GM23248 (cell line): ENCODE data around the gene ELFN1.

Source experiments
- EZH2 ChIP-seq: fragments of 200-600 bp; sonication (generic); IDR thresholded peaks from 2 replicates; pipeline ENCODE4 v1.6.1; 2018; ENCODE audit warnings: antibody characterized with exemption, mild to moderate bottlenecking; ENCODE audit not compliant: insufficient read depth, poor library complexity, severe bottlenecking
- EZH2phosphoT487 ChIP-seq: fragments of 200-600 bp; sonication (generic); IDR thresholded peaks from 2 replicates; pipeline ENCODE4 v1.6.1; 2018; ENCODE audit warnings: antibody characterized with exemption, moderate library complexity, mild to moderate bottlenecking, low read depth; ENCODE audit not compliant: insufficient read depth

GRCh38 chr7:1738956-1739355, 68.9 kb downstream of the ELFN1 start:
- TF ChIP-seq EZH2 (no peak), EZH2phosphoT487 (no peak)
